Mammary epithelial cell (primary cell): ENCODE results near the gene RNF146.

Experiments used
- CTCF ChIP-seq, 2 donors: IDR thresholded peaks in 1 of 2; conservative IDR thresholded peaks in 1 of 2; 2 replicates each; pipeline ENCODE4 v1.5.1; 2011 to 2012; ENCODE audit warnings: inconsistent platforms in 2 of 2, low read length in 2 of 2, mild to moderate bottlenecking in 2 of 2, control low read depth in 1 of 2, low read depth in 1 of 2; ENCODE audit not compliant: insufficient read depth in 1 of 2; ENCODE audit errors: extremely low read depth in 1 of 2
- EZH2 ChIP-seq: IDR thresholded peaks from 2 replicates; pipeline ENCODE4 v1.6.1; 2012; ENCODE audit warnings: low read length, inconsistent platforms, borderline replicate concordance

GRCh38 chr6:127328043-127328609 lies 61.5 kb downstream of the RNF146 start:
- TF ChIP-seq CTCF (conservative IDR thresholded peaks at IDR 0.05 in 1 of 2, IDR thresholded peaks at IDR 0.05 in 1 of 2; ENCODE audit: extremely low read depth in 1 of 2, insufficient read depth in 1 of 2, low read depth in 1 of 2, low read length in 2 of 2) (no peak), EZH2 (no peak)
